ENCODE data around the gene SORCS2.
"Not testable (repeated sequence)": the region's sequence is repeated elsewhere in the genome, so short reads cannot be mapped to it uniquely, and the experiment has no call there.

SORCS2 gene

DNA sequence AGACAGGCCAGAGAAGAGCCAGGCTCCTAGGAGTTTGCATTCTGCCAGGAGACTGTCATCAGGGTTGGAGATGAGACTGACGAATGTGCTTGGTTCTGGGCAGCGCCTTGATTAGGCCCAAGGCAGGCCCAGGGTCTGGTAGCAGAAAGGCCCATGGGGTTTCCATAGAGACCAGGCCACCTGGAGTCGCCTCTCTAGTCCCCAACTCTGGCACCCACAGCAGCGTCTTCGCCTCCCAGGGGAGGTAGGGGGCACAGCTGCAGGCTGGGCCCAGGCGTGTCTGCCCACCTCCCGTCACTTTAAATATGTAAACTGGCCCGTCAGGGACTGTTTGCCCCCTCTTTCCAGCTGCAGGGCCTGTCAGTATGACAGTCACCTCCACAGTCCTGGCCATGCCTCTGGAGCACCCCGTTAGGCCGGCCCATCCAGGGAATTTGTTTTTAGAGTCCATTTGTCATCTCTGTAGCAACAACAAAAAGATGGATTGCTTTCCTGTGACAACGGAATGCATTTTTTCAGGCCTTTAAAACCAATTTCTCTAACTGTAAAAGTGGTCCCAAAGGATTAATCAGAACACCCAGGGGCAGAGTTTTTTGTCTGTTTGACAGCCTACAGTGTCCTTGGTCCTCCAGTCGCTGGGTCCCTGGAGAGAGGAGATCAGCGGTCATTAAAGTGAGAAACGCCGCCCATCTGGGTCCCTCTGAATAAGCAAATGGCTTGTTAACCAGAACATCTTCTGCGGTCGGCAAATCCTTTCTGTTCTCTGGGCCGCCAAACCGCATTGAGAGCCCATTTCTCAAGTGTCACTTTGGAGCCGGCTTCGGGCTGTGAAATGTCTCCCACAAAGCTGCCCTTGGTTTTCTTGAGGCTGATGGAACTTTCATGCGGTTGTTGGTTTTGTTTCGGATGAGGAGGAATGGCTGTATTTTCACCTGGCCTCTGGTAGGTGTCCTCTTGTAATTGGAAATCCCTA is 395.4 kb downstream of the SORCS2 start:
- DNase-seq, result no peak

DNA sequence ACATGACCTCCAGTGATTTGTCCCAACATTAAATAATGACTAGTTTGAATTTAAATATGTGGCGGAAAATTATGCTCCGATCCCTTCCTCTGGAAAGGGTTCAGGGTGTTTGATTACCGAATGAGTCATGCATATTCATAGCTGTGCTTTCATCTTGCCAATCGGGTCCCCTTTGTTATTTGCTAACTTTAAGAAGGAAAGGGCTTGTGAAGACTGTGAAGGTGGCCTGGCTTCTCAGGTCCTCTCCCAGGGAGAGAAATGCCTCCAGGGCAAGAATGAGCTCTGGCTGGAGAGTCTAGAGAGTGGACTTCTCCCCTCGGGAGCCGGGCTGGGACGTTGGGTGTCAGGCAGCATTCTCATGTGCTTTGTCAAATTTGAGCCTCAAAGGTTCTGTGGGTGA is 397.9 kb downstream of the SORCS2 start:
- no peak for DNase-seq

DNA sequence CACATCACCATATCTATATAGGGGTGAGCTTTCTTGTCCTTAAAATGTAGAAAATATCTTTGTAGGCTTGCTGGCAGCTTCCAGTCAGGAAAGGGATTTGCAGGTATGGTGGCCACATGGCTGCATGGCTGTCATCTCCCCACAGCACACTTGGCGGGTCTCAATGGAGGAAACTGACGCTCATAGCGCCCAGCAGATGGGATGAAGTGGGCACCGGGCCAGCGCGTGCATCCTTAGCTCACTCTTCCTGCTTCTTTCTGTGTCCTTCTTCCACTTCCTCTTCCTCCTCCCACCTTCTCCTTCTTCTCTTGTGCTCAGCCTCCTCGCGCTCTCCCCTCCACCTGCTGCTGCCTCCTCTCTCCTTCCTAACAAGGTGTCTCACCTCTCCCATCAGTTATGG is 398.6 kb downstream of the SORCS2 start:
- DNase-seq, result no peak

DNA sequence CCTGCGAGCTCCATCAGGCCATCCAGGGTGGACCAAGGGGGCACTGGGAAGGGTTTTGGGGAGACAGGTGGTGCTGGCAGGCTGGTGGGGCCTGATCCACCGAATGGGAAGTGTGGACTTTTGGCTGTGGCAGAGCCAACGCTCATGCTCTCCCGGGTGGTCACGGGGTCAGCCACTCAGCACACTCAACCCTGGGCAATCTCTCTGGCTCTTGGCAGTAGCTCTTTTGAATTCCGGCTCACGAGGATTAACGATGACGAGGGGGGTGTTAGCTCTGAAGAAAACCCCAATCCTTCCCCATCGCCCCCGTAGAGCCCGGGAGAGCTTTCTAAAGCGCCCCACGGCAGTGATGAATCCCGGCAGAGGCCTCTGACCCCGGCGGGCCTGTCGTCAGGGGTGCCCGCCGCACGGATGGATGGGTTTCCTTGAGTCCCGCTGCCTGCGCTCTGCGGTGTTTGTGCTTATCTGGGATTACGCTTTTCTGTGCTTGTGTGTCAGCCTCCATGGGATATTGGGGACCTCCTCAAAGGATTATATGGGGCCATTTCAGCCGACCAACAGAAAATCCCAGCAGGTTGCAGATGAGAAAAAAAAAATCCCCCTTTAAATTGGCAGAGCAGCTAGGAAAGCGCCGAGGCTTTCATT is 399.2 kb downstream of the SORCS2 start:
- no peak for DNase-seq

DNA sequence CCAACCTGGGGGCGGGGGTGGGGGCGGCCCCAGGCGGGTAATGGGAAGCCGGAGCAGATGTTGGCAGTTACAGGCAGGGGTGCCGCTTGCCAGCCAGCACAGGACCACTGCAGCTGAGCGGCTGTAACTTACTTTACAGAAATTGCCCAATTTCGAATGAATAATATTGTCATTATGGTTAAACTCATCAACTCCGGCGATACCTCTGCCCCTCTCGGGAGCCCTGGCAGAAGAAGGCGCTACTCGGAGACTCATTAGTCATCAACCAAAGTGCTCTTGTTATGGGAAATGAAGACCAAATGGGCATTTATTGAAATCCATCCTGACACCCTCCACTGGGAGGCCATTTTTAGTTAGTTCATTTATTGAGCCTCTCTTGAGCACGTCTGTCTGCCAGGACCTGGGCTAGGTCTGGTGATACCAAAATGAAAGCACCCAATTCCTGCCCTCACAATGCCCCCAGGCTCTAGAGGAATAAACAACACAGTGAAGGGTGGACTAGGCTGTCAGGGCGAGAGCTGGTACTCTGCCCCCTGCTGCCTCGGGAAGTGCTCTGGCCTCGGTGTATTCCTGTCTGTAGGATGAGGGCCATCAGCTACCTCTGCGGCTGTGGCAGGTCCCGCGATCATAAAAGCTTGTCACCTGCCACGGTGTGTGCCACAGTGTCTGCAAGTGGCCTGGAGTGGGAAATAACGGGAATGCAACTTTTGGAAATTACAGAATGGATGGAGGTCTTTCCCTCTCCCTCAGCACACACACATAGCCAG is 401.5 kb downstream of the SORCS2 start:
- no peak for DNase-seq

DNA sequence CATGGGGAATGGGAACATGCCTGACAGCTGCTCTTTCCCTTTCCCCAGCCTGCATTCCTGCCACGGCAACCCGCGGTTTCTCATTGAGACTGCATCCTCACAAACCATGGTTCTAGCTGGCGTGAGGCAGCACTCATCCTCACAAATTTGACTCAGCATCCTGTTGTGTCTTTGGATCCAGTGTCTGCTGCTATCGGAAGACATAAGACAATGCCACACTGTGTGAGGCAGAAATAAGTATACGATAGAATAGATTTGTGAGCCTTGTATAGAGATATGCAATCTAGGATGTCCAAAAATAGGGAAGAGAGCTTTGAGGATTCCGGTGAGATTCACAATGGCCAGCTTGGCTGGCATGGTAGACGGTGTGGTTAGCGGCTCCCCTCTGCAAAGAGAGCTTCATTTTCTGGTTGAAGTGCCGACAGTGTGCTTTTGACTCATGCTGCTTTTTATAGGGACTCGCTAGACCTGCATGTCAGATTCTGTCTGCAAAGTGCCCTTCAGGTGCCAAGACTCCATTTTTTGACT is 403.7 kb downstream of the SORCS2 start:
- DNase-seq, result no peak

DNA sequence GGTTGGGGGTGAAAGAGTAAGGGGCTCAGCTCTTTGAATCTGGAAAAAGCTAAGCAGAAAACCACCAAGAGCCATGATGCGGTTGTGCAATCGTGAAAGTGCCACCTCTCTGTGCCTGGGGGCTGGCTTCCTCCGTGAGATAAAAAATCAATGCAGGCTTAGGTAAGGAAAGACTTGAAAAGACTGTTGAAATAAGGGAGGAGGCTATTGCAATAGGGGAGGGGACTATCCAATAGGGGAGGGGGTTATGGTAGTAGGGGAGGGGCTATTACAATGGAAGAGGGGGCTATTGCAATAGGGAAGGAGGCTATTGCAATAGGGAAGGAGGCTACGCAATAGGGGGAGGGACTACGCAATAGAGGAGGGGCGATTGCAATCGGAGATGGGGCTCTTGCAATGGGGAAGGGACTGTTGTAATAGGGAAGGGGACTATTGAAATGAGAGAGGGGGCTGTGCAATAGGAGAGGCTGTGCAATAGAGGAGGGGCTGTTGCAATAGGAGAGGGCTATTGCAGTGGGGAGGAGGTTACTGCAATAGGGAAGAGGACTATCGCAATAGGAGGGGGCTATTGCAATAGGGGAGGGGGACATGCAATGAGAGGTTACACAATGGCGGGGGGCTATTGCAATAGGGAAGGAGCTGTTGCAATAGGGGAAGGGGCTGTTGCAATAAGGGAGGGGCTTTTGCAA is 404.7 kb downstream of the SORCS2 start:
- no peak for DNase-seq

DNA sequence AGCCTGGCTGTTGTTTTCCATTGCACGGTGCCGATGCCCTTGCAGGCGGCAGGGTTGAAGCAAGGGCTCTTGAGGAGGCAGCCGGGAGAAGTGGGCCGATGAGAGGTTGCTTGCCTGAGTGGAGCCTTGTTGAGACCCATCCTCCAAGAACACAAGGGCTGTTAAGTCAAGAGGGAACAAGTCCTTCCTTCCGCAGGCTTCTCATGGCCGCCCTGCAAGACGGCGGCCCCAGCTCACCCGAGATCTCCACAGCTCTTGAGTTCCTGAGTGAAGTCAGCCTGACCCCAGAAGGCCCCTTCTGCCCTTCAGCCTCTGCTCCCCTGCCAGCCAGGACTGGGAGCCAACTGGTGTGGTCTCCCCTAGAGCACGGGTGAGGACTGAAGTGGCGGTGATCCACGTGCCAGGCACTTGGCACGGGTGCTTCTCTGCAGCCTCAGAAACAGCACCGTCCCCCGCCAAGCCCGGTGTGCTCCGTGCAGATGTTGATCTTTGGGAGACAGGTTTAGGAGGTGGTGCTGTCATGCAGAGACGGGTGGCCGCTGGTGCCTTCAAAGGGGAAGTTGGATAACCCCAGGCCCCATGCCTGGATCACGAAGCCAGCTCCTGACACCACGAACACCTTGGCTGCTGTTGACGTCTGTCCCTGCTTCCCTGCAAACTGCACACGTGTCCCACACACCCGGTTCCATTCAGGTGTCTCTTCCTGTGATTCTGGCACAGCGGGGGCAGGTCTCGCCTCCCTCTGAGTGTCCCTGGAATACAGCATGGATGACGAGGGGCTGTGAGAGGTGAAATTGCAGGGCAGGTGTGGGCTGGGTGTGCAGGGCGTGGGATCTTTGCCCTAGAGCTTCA is 406.8 kb downstream of the SORCS2 start:
- no peak for DNase-seq

DNA sequence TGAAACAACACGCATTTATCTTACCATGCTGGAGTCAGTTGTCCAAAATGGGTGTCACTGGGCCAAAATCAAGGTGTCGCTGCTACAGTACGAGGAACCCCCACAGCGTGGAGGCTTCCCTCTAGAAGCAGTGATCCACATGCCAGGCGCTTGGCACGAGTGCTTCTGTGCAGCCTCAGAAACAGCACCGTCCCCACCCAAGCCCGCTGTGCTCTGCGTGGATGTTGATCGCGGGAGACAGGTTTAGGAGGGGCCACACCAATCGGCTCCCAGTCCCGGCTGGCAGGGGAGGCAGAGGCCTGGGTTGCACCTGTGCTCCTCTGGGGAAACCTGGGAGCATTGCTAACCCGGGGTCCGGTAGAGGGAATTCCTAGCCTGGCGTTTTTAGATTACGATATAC is 407.9 kb downstream of the SORCS2 start:
- no peak for DNase-seq

DNA sequence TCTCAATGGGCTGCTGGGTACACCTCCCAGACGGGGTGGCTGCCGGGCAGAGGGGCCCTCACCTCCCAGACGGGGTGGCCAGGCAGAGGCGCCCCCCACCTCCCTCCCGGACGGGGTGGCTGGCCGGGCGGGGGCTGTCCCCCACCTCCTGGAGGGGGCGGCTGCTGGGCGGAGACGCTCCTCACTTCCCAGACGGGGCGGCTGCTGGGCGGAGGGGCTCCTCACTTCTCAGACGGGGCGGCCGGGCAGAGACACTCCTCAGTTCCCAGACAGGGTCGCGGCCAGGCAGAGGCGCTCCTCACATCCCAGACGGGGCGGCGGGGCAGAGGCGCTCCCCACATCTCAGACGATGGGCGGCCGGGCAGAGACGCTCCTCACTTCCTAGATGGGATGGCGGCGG is 409.8 kb downstream of the SORCS2 start:
- DNase-seq, result not testable (repeated sequence)

DNA sequence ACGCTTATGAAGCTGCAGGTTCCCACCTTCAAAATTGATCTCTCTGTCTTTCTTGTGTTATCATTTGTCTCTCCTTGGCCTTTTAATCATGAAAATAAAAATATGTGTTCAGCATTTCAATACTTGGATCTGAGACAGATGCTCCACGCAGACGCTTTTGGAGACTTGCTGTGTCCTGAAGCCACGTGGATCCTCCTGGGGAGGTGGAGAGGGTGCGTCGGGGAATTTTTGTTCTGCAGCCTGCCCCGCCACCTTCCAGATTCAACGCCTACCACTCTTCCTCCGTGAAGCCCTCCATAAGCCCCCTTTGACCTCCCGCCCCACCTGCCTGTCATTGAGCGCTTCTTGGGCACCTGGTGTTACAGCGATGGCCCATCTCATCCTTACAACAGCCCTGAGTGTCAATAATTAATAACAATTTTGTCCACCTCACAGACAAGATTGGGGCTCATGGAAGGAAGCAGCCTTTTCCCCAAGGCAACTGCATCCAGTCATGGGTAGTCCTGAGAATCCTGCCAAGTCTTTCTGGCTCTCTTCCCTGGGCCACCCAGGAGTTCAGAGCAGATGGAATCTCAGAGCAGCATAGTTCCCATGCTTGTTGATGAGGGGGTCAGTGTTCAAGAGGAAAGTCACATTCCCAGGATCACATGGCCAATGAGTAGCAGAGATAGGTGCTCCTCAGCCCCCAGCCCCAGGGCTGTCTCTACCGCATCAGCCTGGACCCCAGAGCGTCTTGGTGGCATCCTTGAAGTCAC is 415.0 kb downstream of the SORCS2 start:
- DNase-seq, result no peak

DNA sequence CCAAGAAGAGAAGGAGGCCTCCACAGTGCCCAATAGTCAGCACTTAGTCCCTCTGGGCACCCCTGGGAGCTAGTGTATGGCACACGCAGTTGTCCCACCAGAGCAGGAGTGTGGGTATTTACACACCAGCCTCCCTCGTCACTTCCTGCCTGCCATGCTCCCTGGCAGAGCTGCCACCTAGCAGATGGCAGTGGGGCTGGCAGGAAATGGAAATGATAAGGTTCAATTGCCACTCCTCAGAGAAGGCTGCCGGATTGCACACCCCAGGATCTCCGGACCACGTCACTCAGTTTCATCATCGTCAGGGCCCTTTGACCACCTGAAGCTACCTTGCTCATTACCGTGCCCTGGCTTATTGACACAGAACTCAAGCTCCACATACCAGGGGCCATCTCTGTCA is 415.7 kb downstream of the SORCS2 start:
- DNase-seq, result no peak

DNA sequence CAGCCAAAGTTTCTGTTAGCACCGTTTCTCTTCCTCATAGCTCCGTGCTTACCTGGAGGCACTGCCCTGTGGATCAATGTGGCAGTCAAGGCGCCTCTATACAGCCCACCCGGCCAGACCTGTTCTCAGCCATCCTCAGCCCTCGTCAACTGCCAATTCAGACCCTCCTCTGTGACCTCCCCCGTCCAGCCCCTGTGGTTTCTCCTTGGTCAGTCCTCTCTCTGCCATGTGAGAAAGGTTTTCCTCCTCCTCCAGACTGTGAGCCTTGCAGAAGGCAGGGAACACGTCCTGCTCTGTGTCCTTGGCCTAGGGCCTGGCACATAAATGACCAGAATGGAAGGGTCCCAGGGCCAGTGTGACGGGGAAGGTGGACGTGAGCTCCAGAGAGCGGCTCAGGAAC is 417.0 kb downstream of the SORCS2 start:
- DNase-seq, result no peak

DNA sequence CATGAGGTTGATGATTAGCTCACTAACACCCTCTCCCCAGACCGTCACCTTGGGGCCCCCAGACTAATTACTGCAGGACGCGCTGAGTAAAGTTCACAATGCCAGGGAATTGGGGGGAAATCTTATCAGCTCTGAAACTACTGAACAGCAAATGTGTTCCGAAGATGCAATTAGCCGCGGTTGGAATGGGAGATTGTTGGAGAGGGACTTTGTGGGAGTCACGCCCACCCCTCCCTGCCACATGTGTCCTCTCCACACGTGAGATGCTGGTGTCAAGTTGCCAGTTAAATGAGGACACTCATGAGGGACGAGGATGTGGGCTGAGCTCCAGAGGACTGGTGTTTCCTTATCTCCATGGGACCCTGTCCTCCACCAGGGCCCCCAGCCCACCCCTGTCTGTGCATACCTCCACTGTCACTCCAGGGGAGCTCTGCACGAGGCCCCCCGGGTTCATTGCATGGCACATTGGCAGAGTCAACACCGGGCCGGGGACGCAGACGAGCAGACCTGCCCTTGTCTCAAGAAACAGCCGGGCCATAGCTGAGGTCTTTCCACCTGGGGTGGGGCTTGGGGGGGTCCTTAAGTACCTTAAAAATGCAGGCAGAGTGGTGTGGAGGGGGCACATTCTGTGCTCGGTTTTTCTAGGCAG is 417.8 kb downstream of the SORCS2 start:
- DNase-seq, result no peak

DNA sequence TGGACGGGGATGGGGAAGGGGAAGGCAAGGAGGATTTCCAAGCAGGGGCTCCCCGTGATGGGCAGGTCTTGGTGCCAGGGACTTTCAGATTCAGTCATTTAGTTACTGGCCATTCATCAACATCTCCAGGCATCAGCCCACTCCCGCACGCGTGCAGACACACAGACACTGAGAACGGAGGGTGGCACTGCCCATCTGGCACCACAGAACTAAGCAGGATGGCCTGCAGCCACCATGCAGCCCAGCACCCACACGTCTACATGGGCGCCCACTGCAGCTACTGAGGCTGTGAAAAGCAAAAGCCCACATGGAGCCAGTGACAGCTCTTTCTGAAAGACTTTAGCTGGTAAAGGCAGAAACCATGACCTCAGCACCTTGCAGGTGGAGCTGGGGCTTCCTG is 418.5 kb downstream of the SORCS2 start:
- no peak for DNase-seq

DNA sequence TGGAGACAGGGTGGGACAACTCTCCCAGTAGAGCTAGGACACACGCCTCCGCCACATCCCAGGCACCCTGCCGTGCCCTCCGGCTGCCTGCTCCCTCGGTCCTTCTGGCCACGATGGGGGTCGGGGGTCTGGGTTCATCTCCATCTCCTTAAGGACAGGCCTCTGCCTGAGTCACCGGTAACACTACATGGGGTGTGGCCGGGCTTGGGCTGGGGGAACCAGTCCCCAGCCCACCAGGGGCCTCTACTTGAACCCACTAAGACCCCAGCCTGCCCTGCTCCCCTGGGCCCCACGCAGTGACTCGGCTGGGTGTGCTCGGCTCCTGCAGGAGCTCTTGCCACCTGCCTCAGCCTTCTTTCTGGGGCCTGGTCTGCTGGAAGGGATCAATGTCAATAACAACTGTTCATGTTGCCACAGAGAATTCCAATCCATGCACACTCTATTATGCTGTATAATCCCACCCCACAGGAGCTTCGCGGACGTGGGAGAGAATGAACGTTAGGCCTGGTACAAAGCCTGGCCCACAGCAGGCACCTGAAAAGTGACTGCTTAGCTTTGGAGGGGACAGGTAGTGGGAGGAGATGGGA is 420.1 kb downstream of the SORCS2 start:
- DNase-seq, result no peak

DNA sequence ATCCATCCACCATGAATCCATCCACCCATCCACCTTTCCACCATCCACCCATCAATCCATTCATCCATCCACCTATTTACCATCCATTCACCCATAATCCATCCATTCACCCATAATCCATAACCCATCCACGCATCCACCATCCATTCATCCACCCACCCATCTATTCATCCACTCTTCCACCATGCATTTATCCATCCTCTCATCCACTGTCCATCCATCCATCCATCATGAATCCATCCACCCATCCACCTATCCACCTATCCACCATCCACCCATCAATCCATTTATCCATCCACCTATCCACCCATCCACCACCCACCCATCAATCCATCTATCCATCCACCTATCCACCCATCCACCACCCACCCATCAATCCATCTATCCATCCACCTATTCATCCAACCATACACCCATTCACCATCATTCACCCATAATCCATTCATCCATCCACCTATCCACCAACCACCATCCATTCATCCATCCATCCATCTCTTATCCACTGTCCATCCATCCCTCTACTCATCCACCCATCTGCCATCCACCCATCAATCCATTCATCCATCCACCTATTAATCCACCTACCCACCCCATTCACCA is 422.1 kb downstream of the SORCS2 start:
- no peak for DNase-seq

DNA sequence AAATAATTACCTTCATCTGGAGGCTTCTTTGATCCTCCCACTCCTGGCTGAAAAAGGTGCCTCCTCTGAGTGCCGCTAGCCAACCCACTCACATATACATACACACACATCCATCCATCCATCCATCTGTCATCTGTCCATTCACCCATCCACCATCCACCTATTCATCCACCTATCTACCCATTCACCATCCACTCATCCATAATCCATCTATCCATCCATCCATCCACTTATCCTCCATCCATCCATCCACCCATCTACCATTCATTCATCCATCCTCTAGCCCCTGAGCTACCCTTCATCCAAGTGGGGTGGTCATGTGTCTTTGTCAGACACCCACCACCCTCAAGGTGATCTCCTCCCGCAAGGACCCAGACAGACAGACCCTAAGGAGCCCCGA is 423.9 kb downstream of the SORCS2 start:
- no peak for DNase-seq

DNA sequence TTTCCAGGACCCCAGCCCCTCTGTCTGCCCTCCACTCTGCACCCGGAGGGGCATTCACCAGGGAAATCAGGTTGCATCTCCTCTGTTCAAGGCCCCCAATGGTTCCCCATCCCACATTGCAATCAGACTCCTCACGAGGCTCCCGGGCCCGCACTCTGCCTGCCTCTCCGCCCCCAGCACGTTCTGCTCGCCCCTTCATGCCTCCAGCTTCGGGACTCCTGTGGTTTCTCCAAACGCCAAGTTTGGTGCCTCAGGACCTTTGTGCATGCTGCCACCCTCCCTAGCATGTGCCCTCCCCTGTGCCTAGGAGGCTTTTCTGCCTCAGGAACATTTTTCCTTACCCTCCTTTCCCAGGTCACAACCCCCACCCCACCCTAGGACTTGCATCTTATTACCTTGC is 426.0 kb downstream of the SORCS2 start:
- DNase-seq, result no peak
